Mucosa of rectum (tissue), 2 donors: ENCODE results near the gene EFCAB3.
"Not testable (repeated sequence)": the region's sequence is repeated elsewhere in the genome, so short reads cannot be mapped to it uniquely, and the experiment has no call there.

Source experiments
- H3K27ac ChIP-seq, 2 donors: one replicate each; pipeline ENCODE4 v1.7.0; 2013; ENCODE audit warnings: inconsistent platforms in 2 of 2, low read depth in 2 of 2, low read length in 2 of 2
- H3K27me3 ChIP-seq, 2 donors: one replicate each; pipeline ENCODE4 v1.7.0; 2013; ENCODE audit warnings: low read length in 2 of 2; ENCODE audit not compliant: control insufficient read depth in 2 of 2, insufficient read depth in 2 of 2
- H3K36me3 ChIP-seq, 2 donors: one replicate each; pipeline ENCODE4 v1.7.0; 2013; ENCODE audit warnings: low read length in 2 of 2; ENCODE audit not compliant: control insufficient read depth in 2 of 2, insufficient read depth in 2 of 2
- H3K4me1 ChIP-seq, 2 donors: one replicate each; pipeline ENCODE4 v1.7.0; 2013; ENCODE audit warnings: low read length in 2 of 2, mild to moderate bottlenecking in 1 of 2; ENCODE audit not compliant: control insufficient read depth in 2 of 2, insufficient read depth in 2 of 2
- H3K4me3 ChIP-seq, 2 donors: one replicate each; pipeline ENCODE4 v1.7.0; 2013; ENCODE audit warnings: low read length in 2 of 2
- H3K9ac ChIP-seq, 2 donors: one replicate each; pipeline ENCODE4 v1.7.0; 2013; ENCODE audit warnings: low read length in 2 of 2, low read depth in 1 of 2, mild to moderate bottlenecking in 1 of 2
- H3K9me3 ChIP-seq, 2 donors: one replicate each; pipeline ENCODE4 v1.7.0; 2013; ENCODE audit warnings: low read length in 2 of 2; ENCODE audit not compliant: control insufficient read depth in 2 of 2
- donor health status: healthy.
- donor health status: Normal muscosa, but diverticular disease.

Gene EFCAB3

GRCh38 chr17:62380253-62380652, at the start of gene EFCAB3:
TSS of gene EFCAB3 (plus strand) at chr17:62380553. CDS start at chr17:62382980, 2,427 bp downstream.
- Histone ChIP-seq H3K9ac (no peak within 1 kb of the TSS), H3K9me3 (no peaks in the 10 kb centered on the region), H3K36me3 (no peaks in the 10 kb centered on the region), H3K4me1 (no peaks in the 10 kb centered on the region), H3K4me3 (no peak within 1 kb of the TSS), H3K27ac (no peak within 1 kb of the TSS), H3K27me3 (peaks cover 2 to 4% of the 10 kb centered on the region in 2 donors)

- Histone ChIP-seq H3K27me3 (no peaks in the 10 kb centered on the region), H3K4me3 (no peak overlapping the region), H3K27ac (no peak overlapping the region), H3K36me3 (no peaks in the 10 kb centered on the region), H3K9me3 (no peaks in the 10 kb centered on the region), H3K9ac (no peak overlapping the region), H3K4me1 (no peaks in the 10 kb centered on the region)
Measured at GRCh38 chr17:62336527-62336926, 43.8 kb upstream of the EFCAB3 start.

GRCh38 chr17:62343764-62344270, 36.5 kb upstream of the EFCAB3 start:
- H3K27me3 ChIP-seq = no peaks in the 10 kb centered on the region
- H3K4me1 ChIP-seq = no peaks in the 10 kb centered on the region
- no peaks in the 10 kb centered on the region for H3K9me3 ChIP-seq
- no peak overlapping the region for H3K9ac ChIP-seq
- no peak overlapping the region for H3K27ac ChIP-seq
- H3K4me3 ChIP-seq = no peak overlapping the region
- H3K36me3 ChIP-seq = no peaks in the 10 kb centered on the region

GRCh38 chr17:62351176-62351575, 29.2 kb upstream of the EFCAB3 start:
- Histone ChIP-seq H3K9ac (no peak overlapping the region), H3K4me3 (no peak overlapping the region), H3K27me3 (no peaks in the 10 kb centered on the region), H3K4me1 (no peaks in the 10 kb centered on the region), H3K9me3 (no peaks in the 10 kb centered on the region), H3K27ac (no peak overlapping the region), H3K36me3 (no peaks in the 10 kb centered on the region)

GRCh38 chr17:62366191-62366590, 14.2 kb upstream of the EFCAB3 start:
- Histone ChIP-seq H3K27ac (no peak overlapping the region), H3K4me1 (no peaks in the 10 kb centered on the region), H3K27me3 (no peaks in the 10 kb centered on the region), H3K9me3 (no peaks in the 10 kb centered on the region), H3K36me3 (no peaks in the 10 kb centered on the region), H3K9ac (no peak overlapping the region), H3K4me3 (no peak overlapping the region)

GRCh38 chr17:62381561-62381960, 1.2 kb downstream of the EFCAB3 start:
- Histone ChIP-seq H3K9me3 (no peaks in the 10 kb centered on the region), H3K9ac (no peak overlapping the region), H3K4me1 (no peaks in the 10 kb centered on the region), H3K27ac (no peak overlapping the region), H3K27me3 (peaks cover 2 to 4% of the 10 kb centered on the region in 2 donors), H3K36me3 (no peaks in the 10 kb centered on the region), H3K4me3 (no peak overlapping the region)

GRCh38 chr17:62388856-62389255, 8.5 kb downstream of the EFCAB3 start:
- peaks cover 0 to 3% of the 10 kb centered on the region in 2 donors for H3K27me3 ChIP-seq
- no peak overlapping the region for H3K27ac ChIP-seq
- no peaks in the 10 kb centered on the region for H3K9me3 ChIP-seq
- no peak overlapping the region for H3K9ac ChIP-seq
- no peaks in the 10 kb centered on the region for H3K4me1 ChIP-seq
- H3K36me3 ChIP-seq = no peaks in the 10 kb centered on the region
- H3K4me3 ChIP-seq = no peak overlapping the region

GRCh38 chr17:62392908-62393307, 12.6 kb downstream of the EFCAB3 start:
- H3K4me1 ChIP-seq = no peaks in the 10 kb centered on the region
- no peaks in the 10 kb centered on the region for H3K9me3 ChIP-seq
- H3K36me3 ChIP-seq = no peaks in the 10 kb centered on the region
- H3K9ac ChIP-seq = no peak overlapping the region
- no peak overlapping the region for H3K4me3 ChIP-seq
- H3K27me3 ChIP-seq = peaks cover 0 to 3% of the 10 kb centered on the region in 2 donors
- H3K27ac ChIP-seq = no peak overlapping the region

GRCh38 chr17:62398891-62399290, 18.5 kb downstream of the EFCAB3 start:
- no peaks in the 10 kb centered on the region for H3K36me3 ChIP-seq
- no peak overlapping the region for H3K4me3 ChIP-seq
- H3K4me1 ChIP-seq = no peaks in the 10 kb centered on the region
- peaks cover 0 to 3% of the 10 kb centered on the region in 2 donors for H3K27me3 ChIP-seq
- no peaks in the 10 kb centered on the region for H3K9me3 ChIP-seq
- H3K27ac ChIP-seq = no peak overlapping the region
- H3K9ac ChIP-seq = no peak overlapping the region

- no peaks in the 10 kb centered on the region for H3K36me3 ChIP-seq
- no peak overlapping the region for H3K27ac ChIP-seq
Measured at GRCh38 chr17:62405451-62405850, 25.1 kb downstream of the EFCAB3 start.

GRCh38 chr17:62413090-62413489, 32.7 kb downstream of the EFCAB3 start:
- not testable (repeated sequence) for H3K4me3 ChIP-seq, H3K9me3 ChIP-seq, H3K36me3 ChIP-seq, H3K27ac ChIP-seq, H3K27me3 ChIP-seq, H3K9ac ChIP-seq, H3K4me1 ChIP-seq

More at GRCh38 chr17:62405451-62405850, 25.1 kb downstream of the EFCAB3 start:
- H3K4me1 ChIP-seq = no peaks in the 10 kb centered on the region
- no peak overlapping the region for H3K9ac ChIP-seq
- H3K27me3 ChIP-seq = peaks cover 0 to 3% of the 10 kb centered on the region in 2 donors
- H3K4me3 ChIP-seq = no peak overlapping the region
- H3K9me3 ChIP-seq = no peaks in the 10 kb centered on the region
